Measurements from ENCODE around the gene ISCA1.

- TF ChIP-seq CTCF (IDR thresholded peaks at IDR 0.05) (no peak), POLR2A (IDR thresholded peaks at IDR 0.05) (no peak)
These were observed 7.3 kb downstream of the ISCA1 start for GRCh38 chr9:86274821-86275643.

Data from uterus (tissue), 2 donors.